K562 treated with DMSO at 1 percent for 12 hours (cell line): ENCODE results near the gene OR10H5. TPM values are rescaled to one million over a fixed set of nuclear protein-coding genes. Genes with fewer than 3 reads are reported as not detected.

Experiments used
- total RNA-seq: library from RNA; unstranded; fragments of 300-600 nt; gene quantifications from 2 replicates; pipeline ENCODE4 v1.2.3, GENCODE V29; 2022; ENCODE audit not compliant: insufficient read depth

The OR10H5 gene
- not detected in 2 replicates for total RNA-seq

DNA sequence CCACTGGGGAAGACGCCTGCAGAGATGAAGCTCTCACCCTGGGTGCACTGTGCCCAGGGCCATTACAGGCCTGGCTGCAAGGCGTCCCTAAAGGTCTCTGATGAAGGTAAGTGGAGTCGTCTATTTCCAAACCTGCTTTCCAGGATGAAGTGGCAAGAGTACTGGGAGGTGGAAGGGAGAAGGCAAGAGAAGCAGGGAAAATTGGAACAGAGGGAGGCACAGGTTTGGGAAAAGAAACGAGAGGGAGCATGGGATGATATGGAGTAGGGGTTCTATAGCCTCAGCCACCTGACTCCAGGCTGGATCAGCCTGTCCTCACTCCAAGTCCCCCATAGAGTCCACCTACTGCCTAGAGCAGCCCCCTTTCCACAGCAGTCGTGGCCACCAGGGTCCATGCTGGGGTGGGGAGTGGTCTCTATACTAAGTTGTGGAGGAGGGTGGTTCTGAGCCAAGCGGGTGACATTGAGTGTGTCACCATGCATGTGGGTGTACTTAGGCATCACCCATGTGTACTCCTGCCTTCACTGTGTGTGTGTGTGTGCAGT lies at the start of gene OR10H5:
Gene OR10H5 (plus strand): TSS at position 51 of the 545 bp plus-strand sequence. CDS start 6,388 bp downstream, outside the sequence.

DNA sequence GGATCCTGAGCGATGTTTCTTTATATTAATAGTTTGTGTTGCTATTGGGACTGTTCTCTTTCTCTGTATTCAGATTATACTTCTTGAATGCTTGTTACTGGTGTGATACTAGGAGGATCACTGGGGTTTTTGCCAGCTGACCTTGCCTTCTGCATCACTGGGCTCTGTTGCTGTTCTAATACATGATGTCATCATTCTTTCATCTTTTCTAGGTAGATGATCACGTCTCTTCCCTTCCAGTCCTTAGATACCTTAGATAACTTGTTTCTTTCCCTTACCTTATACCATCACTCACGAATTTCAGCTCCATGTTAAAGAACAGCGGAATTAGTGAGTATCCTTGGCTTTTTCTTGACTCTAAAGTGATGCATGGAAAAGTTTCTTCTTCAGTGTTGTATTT lies 49.7 kb upstream of the OR10H5 start, which contains the start of gene OR10H3:
Gene OR10H3 (plus strand): TSS at position 264 of the 400 bp plus-strand sequence. CDS start 3,408 bp downstream, outside the sequence.

GRCh38 chr19:15815306-15815705 lies 27.8 kb downstream of the OR10H5 start, which contains the start of gene OR10H1:
Gene OR10H1 (minus strand): TSS chr19:15815664. CDS start chr19:15808037, 7,627 bp downstream.

Other genes with a start within 250 kb of the OR10H5 start
- not detected in 2 replicates for gene CYP4F8, start 172.4 kb upstream of the OR10H5 start, total RNA-seq
- not detected in 2 replicates for gene CYP4F3, start 146.8 kb upstream of the OR10H5 start, total RNA-seq
- not detected in 2 replicates for gene CYP4F12, start 114.6 kb upstream of the OR10H5 start, total RNA-seq
- gene OR10H2, start 59.6 kb upstream of the OR10H5 start, total RNA-seq = not detected in 2 replicates
- gene OR10H3, start 49.7 kb upstream of the OR10H5 start, total RNA-seq = not detected in 2 replicates
- not detected in 2 replicates for gene OR10H1, start 28.0 kb downstream of the OR10H5 start, total RNA-seq
- not detected in 2 replicates for gene CYP4F2, start 110.4 kb downstream of the OR10H5 start, total RNA-seq
- not detected in 2 replicates for gene CYP4F11, start 146.9 kb downstream of the OR10H5 start, total RNA-seq
- not detected in 2 replicates for gene OR10H4, start 161.3 kb downstream of the OR10H5 start, total RNA-seq